DND-41 (cell line): ENCODE data around the gene DOC2A.

Source experiments
- ATAC-seq: fragments of 200-7000 bp; cut with Tn5 transposase; 3 replicates; pipeline ENCODE4 v1.9.1; 2021; ENCODE audit warnings: low read depth; ENCODE audit not compliant: insufficient read depth
- DNase-seq: peaks from one replicate; pipeline ENCODE4 v3.0.0-alpha.2; 2020
- H2AFZ ChIP-seq: 2 replicates; pipeline ENCODE4 v1.6.0; 2012; ENCODE audit warnings: low read depth, low read length
- H3K27ac ChIP-seq: 2 replicates; pipeline ENCODE4 v1.5.1; 2012; ENCODE audit warnings: low read length, inconsistent platforms
- H3K27me3 ChIP-seq: fragments of 200-600 bp; sonication (generic); 2 replicates; pipeline ENCODE4 v1.6.0; 2012; ENCODE audit warnings: low read length, mild to moderate bottlenecking, inconsistent platforms; ENCODE audit not compliant: insufficient read depth, poor library complexity
- H3K36me3 ChIP-seq: 2 replicates; pipeline ENCODE4 v1.5.1; 2012; ENCODE audit warnings: low read length, inconsistent platforms; ENCODE audit not compliant: insufficient read depth
- H3K4me1 ChIP-seq: 2 replicates; pipeline ENCODE4 v1.5.1; 2012; ENCODE audit warnings: mild to moderate bottlenecking, low read length; ENCODE audit not compliant: insufficient read depth
- H3K4me2 ChIP-seq: 2 replicates; pipeline ENCODE4 v1.6.0; 2012; ENCODE audit warnings: mild to moderate bottlenecking, moderate library complexity, low read length, inconsistent platforms; ENCODE audit not compliant: insufficient read depth
- H3K4me3 ChIP-seq, 2 experiments: fragments of 200-600 bp in 1 of 2; shearing (Covaris generic) in 1 of 2; 2 replicates each; pipeline ENCODE4 v1.5.1; 2012 to 2016; ENCODE audit warnings: inconsistent platforms in 2 of 2, low read length in 2 of 2, mild to moderate bottlenecking in 2 of 2, low read depth in 1 of 2, moderate library complexity in 1 of 2
- H3K79me2 ChIP-seq: 2 replicates; pipeline ENCODE4 v1.6.0; 2012; ENCODE audit warnings: low read length, inconsistent platforms; ENCODE audit not compliant: insufficient read depth
- H3K9ac ChIP-seq: 2 replicates; pipeline ENCODE4 v1.6.0; 2012; ENCODE audit warnings: low read depth, mild to moderate bottlenecking, inconsistent platforms, low read length, moderate library complexity
- H3K9me3 ChIP-seq: 2 replicates; pipeline ENCODE4 v1.5.1; 2012; ENCODE audit warnings: low read length, moderate library complexity, mild to moderate bottlenecking, inconsistent platforms; ENCODE audit not compliant: insufficient read depth, severe bottlenecking
- H4K20me1 ChIP-seq: 2 replicates; pipeline ENCODE4 v1.6.0; 2012; ENCODE audit warnings: low read length; ENCODE audit not compliant: insufficient read depth
- CTCF ChIP-seq: IDR thresholded peaks from 2 replicates; pipeline ENCODE4 v1.5.1; 2012; ENCODE audit warnings: borderline replicate concordance, low read length, moderate library complexity, mild to moderate bottlenecking; ENCODE audit not compliant: poor library complexity, severe bottlenecking; ENCODE audit errors: extremely low read depth
- EZH2 ChIP-seq: IDR thresholded peaks from 3 replicates; pipeline ENCODE4 v1.6.1; 2012; ENCODE audit warnings: borderline replicate concordance, low read depth, mild to moderate bottlenecking, moderate library complexity, low read length, inconsistent platforms; ENCODE audit not compliant: severe bottlenecking

The DOC2A gene

GRCh38 chr16:30054451-30054850, 43.6 kb upstream of the DOC2A start:
- TF ChIP-seq EZH2 (no peak), CTCF (no peak)
- Histone ChIP-seq H3K9me3 (no peaks in the 10 kb centered on the region), H3K9ac (peak overlapping the region; percentile 42), H3K79me2 (peaks cover 18% of the 10 kb centered on the region), H3K27ac (peak overlapping the region; percentile 41), H4K20me1 (no peaks in the 10 kb centered on the region), H3K27me3 (no peaks in the 10 kb centered on the region), H3K4me3 (peak overlapping the region in 1 of 2 experiments; percentile 26; a peak in 2 of 4 replicates), H2AFZ (no peak overlapping the region), H3K4me1 (peaks cover 32% of the 10 kb centered on the region), H3K36me3 (peaks cover under 1% of the 10 kb centered on the region; the same call in 1 of the 2 replicates), H3K4me2 (peak overlapping the region; percentile 97)
- no peak for ATAC-seq
- DNase-seq, result no peak

GRCh38 chr16:30053376-30054015, 42.7 kb upstream of the DOC2A start:
- H3K4me3 ChIP-seq, result peak overlapping the region; percentile 81 to 87
- H2AFZ ChIP-seq, result peak overlapping the region; percentile 92
- no peak for TF ChIP-seq EZH2
- no peak for TF ChIP-seq CTCF
- no peaks in the 10 kb centered on the region for H3K9me3 ChIP-seq
- H3K27me3 ChIP-seq, result no peaks in the 10 kb centered on the region
- H3K36me3 ChIP-seq, result no peaks in the 10 kb centered on the region; the same call in 1 of the 2 replicates
- ATAC-seq (peak; percentile 26), DNase-seq (no peak)
- H3K4me1 ChIP-seq, result peaks cover 32% of the 10 kb centered on the region
- peak overlapping the region; percentile 97 for H3K4me2 ChIP-seq
- peak overlapping the region; percentile 85 for H3K27ac ChIP-seq
- peaks cover 18% of the 10 kb centered on the region for H3K79me2 ChIP-seq
- peak overlapping the region; percentile 83 for H3K9ac ChIP-seq
- H4K20me1 ChIP-seq, result no peaks in the 10 kb centered on the region

GRCh38 chr16:30052671-30053372, 42.0 kb upstream of the DOC2A start:
- TF ChIP-seq CTCF (no peak), EZH2 (no peak)
- DNase-seq (peak; percentile 93), ATAC-seq (peak; percentile 84)
- Histone ChIP-seq H3K9ac (peak overlapping the region; percentile 83), H3K4me3 (peak overlapping the region; percentile 81 to 87), H2AFZ (peak overlapping the region; percentile 92), H3K9me3 (no peaks in the 10 kb centered on the region), H3K4me2 (peak overlapping the region; percentile 97), H3K27ac (peak overlapping the region; percentile 85), H3K79me2 (peaks cover 18% of the 10 kb centered on the region), H3K27me3 (no peaks in the 10 kb centered on the region), H3K4me1 (peaks cover 32% of the 10 kb centered on the region), H3K36me3 (no peaks in the 10 kb centered on the region; the same call in 1 of the 2 replicates), H4K20me1 (no peaks in the 10 kb centered on the region)
